Activated CD4-positive, alpha-beta T cell treated with anti-CD3 and anti-CD28 coated beads, Interleukin-2, amount 50 U/mL, for 1 hour (primary cell): ENCODE data around the gene DERA.
"Not testable (repeated sequence)": the region's sequence is repeated elsewhere in the genome, so short reads cannot be mapped to it uniquely, and the experiment has no call there.

ENCODE experiments used
- DNase-seq: peaks from one replicate; pipeline ENCODE4 v3.0.0-alpha.2; 2020

The DERA gene

GRCh38 chr12:15967053-15967452 lies 55.9 kb downstream of the DERA start:
- not testable (repeated sequence) for DNase-seq

- no peak for DNase-seq
These were observed 60.1 kb downstream of the DERA start for GRCh38 chr12:15971211-15971610.

- DNase-seq: no peak
These were observed 61.8 kb downstream of the DERA start for GRCh38 chr12:15972894-15973293.

- no peak for DNase-seq
These were observed 67.1 kb downstream of the DERA start for GRCh38 chr12:15977999-15978951.

- no peak for DNase-seq
These were observed 68.3 kb downstream of the DERA start for GRCh38 chr12:15979096-15980092.

- no peak for DNase-seq
These were observed 70.9 kb downstream of the DERA start for GRCh38 chr12:15982071-15982470.

- no peak for DNase-seq
These were observed 71.3 kb downstream of the DERA start for GRCh38 chr12:15982471-15982870.

GRCh38 chr12:15982921-15983320 lies 71.8 kb downstream of the DERA start:
- no peak for DNase-seq

- no peak for DNase-seq
These were observed 73.1 kb downstream of the DERA start for GRCh38 chr12:15984097-15984800.

GRCh38 chr12:15984963-15985362 lies 73.8 kb downstream of the DERA start:
- no peak for DNase-seq

- no peak for DNase-seq
These were observed 76.6 kb downstream of the DERA start for GRCh38 chr12:15987696-15988095.

GRCh38 chr12:15988983-15989755 lies 78.0 kb downstream of the DERA start:
- no peak for DNase-seq

- no peak for DNase-seq
These were observed 84.7 kb downstream of the DERA start for GRCh38 chr12:15995801-15996200.

- DNase-seq: no peak
These were observed 85.1 kb downstream of the DERA start for GRCh38 chr12:15996254-15996653.

GRCh38 chr12:15996948-15997347 lies 85.8 kb downstream of the DERA start:
- no peak for DNase-seq

- DNase-seq: no peak
These were observed 86.8 kb downstream of the DERA start for GRCh38 chr12:15997910-15998309.

GRCh38 chr12:16002880-16003279 lies 91.7 kb downstream of the DERA start:
- no peak for DNase-seq

- DNase-seq: no peak
These were observed 92.3 kb downstream of the DERA start for GRCh38 chr12:16003460-16003859.

- DNase-seq: no peak
These were observed 95.6 kb downstream of the DERA start for GRCh38 chr12:16006752-16007151.

- DNase-seq: no peak
These were observed 97.3 kb downstream of the DERA start for GRCh38 chr12:16008421-16008824.

GRCh38 chr12:16012117-16012516 lies 101.0 kb downstream of the DERA start:
- DNase-seq: no peak

GRCh38 chr12:16013722-16014121 lies 102.6 kb downstream of the DERA start:
- DNase-seq: not testable (repeated sequence)
